CD4-positive, alpha-beta T cell treated with Interleukin-6 at 100 ng/mL for 8 hours (primary cell): ENCODE results near the gene AMOTL2.

Experiments
- DNase-seq: peaks from one replicate; pipeline ENCODE4 v3.0.0-alpha.2; 2020; ENCODE audit warnings: mixed read lengths, low spot score

Gene AMOTL2

DNA sequence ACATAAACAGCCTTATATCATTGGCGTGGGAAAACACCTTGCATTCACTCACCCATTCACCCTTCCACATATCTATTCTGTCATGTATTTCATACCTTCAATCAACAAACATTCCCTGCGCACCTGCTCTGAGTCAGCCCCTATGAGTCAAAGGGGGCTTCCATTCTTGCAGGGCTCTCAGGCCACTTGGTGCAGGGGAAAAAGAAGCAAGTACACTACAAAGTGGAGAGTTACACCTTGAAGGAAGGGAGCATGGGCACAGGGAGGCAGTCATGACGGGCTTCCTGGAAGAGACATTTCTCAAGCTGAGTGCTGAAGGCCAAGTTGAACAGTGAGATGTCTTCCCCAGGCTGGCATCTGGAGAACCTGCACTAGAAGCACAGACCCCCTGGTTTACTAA lies 4.6 kb upstream of the AMOTL2 start:
- no peak for DNase-seq

DNA sequence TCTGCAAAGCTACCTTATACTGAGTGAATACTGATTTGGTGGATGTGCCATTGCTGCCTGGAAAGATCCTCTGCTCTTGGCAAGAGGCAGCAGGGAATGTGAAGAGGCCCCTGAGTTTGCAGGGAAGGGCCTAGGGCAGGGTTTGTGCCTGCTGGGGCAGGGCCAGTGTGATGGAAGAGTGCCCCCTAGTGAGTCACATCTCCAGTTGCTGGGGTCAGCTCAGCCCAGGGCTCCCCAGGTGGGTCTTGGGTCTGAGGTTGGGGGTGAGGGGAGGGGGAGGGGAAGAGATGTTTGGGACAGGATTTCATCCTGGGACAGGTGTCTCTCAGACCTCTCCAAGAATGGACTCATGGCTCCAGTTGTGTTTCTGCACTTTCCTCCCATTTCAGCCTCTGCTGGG lies 4.1 kb upstream of the AMOTL2 start:
- peak; percentile 29 for DNase-seq

DNA sequence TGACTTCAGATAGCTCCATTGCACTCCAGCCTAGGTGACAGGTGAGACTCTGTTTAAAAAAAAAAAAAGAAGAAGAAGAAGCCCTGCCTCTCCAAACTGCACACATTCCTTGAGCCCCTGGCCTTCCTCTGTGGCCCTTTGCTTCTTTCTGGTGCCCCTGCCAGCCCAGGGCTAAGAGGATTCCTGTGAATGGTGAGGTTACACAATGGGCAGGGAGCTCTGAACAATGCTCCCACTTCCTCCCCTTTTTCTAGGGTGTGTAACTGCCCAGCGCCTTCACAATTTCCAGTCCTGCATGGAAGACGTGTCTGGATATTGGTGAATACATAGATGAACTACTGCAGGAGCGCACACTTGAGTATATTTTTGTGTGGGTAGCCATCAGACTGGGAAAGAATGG lies 3.6 kb upstream of the AMOTL2 start:
- no peak for DNase-seq

DNA sequence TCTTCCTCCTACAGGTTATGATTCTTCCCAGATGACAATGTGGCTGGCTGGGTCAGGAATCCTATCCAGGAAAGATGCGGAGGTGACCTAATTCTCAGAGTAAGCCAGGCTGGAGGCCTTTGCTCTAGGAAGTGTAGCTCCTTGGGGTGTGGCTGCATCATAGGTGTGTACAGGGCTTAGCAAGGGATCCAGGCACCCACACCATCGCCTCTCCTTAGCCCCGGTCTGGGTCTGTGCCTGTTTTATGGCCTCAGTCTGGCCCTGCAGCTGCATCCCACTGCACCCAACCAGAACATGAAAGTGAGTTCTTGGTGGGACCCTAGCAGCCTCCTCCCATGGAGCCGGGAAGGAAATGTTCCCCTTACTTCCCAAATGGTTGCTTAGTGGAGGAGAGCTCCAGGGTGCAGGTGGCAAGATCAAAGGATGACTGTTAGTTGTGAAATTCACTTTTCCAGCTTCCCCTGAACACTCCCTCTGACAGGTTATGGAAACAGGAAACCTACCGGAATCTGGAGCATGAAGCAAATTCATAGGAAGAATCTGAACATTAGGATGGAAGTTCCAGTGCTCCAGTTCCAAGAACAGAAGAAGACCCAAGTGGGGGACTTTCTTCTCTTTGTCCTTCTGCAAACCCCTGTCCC lies 2.7 kb upstream of the AMOTL2 start:
- DNase-seq: no peak

DNA sequence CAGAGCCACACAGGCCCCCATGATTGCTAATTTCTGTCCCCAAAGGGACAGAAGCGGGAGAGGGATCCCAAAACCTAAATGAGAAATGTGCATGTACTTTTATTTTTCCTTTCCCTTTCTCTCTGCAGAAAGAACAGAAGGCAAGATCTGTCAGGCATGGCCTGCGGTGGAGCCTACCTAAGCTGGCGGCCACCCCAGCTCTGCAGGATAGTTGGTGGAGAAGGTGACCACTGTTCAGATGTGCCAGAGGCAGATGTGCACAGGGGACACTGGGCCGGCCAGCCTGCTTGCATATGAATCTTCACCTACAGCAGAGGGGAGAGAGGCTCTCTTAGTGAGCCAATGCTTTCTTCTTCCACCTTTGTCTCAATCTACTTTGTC lies 2.1 kb upstream of the AMOTL2 start:
- DNase-seq: no peak

DNA sequence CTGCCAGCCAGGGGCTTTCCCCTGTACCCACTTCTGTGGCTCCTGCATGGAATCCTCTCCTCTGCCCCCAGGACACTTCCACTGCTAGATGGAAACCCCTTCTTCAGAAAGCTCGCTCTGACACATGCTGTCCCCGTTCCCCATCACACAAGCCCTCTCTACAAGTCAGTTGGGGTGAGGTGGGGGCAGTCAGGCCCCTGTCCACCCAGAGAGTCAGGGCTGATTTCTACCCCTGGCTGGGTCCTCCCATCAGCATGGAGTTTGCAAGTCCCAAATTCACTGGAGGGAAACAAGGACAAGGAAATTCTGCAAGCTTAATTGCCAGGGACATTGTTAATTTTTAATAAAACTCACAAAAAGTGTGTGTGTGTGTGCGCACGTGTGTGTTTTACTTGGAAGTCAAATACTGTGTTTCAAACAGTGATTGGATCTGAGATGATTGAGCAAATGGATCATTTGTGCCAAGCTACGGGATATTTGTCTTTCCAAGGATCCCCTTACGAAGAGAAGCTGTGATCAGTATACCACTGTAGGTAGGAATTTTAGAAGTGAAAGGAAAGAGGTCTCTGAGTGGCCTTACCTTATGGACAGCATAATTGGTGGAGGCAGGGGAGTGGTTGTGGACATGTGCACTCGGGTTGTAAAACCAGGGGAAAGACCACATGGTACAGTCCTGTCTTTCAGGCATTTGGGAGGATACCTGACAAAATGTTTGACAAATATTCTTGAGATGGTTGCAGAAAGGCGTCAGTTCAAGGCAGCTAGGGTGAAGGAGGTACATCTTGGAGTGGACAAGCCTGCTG lies 1.5 kb upstream of the AMOTL2 start:
- DNase-seq: no peak

DNA sequence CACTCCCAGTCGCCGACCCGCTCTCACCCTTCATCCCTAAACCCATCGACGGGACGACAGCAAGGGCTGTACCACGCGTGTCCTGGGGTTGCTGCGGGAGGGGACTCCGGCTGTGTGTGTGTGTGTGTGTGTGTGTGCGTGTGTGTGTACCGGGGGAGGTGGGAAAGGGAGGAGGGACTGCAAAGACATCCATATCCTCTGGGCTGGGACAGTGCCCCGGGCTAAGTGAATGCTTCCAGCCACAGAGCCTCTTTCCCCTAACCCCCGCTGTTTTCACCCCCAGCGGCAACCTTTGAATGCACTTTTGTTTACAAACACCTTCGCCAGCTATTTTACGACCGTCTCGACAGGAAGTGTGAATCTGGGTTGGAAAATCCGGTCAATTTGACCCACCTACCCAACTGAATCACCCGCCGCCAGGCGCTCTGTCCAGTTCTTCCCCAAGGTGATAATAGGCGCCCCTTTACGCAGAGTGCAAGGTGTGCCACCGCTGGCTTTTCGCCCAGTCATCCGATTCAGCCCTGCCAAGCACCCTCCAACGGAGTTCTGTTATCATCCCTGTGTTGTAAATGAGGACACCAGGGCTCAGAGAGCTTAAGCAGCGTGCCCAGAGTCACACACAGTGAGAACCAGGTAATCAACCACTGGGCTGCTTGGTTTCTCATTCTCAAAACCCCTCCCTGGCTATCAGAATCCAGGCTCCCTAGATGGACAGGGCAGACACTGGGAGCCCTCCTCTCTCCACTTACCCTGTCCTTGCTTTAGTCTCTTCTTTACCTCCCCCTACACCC lies 739 bp upstream of the AMOTL2 start:
- no peak for DNase-seq

DNA sequence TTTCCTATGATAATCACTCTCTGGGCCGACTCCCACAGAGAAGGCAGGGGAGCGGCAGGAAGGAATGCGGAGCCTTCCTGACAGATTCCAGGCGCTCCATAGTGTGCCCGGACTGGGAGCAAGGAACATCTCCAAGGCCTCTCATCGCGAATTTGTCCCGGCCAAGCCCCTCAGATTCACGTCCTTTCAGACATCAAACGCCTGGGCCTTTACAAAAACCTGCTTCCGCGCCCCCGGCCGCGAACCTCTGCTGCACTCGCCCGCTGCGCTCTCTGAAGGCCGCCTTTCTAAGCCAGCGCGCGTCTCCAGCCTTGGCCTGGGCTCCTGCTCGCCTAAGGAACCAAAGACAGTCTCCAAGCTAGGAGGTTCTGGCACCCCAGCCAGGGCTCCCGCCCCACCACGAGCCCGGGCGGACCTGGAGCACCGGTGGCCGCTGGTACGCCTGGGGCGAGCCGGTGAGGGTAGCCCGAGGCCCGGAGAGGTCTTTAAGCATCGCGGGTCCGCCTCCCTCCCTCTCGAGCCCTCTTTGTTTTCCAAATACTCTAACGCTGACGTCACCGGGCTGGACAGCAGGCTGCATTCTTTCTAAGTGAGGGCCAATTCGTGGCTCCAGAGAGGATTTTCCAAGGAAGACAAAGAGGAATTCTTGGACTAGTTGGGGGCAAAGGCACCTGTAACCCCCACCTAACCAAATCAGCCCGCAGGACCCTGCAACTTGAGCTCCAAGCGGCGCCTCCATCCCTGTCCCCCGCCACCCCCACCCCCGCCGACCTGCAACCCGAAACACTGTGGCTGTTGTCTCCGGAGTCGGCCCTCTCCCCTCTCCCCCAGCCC lies 759 bp downstream of the AMOTL2 start:
- DNase-seq: no peak

DNA sequence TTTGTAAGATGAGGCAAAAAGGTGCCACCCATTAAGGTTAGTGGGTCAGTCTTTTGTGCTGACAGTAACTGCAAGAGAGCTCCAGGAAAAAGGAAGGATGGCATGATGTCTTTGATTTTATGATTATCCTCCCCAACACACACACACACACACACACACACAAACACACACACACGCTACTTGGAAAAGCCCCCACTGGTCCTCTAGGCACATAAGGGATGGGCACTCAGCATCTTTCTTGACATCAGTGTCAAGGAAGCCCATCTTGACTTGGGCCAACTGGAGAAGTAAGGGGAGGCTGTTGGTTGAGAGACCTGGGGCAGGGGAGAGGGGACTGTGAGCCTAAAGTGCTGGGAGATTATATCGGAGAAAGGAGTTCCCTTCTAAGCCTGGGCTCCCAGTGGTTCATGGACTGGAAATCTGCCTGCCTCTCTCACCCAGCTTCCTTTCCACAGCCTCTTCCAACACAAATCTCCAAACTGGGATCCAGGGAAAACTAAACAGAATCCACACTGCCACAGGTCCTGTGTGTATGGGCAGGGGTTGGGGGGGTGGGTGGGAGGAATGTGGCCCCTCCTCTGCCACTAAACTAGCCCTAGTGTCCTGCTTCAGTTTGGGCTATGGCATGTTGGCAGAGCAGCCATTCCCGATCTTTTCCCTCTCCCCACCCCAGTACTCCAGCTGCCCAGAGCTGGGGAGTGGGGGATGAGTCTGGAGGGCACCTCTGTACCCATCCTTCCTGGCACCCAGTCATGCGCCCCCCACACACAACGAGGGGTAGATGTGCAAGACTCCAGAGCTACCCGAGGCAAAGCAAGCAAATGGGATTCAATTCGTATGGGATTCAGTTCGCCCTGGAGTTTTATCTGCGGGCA lies 1.6 kb downstream of the AMOTL2 start:
- DNase-seq: no peak

DNA sequence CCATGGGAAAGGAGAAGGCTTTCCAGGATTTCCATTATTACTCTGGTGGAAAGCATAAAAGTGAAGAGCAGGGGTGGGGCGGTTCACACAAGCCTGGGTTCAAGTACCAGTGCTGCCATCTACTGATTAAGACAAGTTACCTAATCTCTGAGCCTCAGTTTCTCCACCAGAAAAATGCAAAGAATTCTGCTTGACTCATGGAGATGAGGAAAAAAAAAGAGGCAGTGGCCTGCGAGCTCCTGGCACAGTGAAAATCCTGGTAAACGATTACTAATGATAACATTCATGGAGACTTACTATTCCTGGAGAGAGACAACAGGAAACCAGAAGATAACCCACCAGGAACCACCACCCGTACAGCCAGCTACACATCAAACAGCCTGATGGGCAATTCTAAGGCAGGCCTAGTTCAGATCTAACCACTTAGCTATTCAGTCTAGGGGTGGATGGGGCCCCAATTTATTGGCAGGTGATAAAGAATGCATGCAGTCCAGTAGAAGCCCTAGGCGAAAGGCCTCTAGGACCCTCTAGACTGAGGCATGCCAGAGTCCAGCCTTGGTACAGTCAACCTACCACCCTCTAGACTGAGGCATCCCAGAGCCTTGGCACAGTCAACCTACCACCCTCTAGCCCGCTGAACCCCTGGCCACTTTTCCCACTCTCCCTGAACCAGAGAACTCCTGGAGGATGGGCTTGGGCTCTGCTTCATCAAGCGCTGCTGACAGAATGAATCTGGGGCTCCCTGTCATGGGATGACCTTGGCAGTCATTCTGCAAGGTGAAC lies 2.5 kb downstream of the AMOTL2 start:
- DNase-seq: no peak

DNA sequence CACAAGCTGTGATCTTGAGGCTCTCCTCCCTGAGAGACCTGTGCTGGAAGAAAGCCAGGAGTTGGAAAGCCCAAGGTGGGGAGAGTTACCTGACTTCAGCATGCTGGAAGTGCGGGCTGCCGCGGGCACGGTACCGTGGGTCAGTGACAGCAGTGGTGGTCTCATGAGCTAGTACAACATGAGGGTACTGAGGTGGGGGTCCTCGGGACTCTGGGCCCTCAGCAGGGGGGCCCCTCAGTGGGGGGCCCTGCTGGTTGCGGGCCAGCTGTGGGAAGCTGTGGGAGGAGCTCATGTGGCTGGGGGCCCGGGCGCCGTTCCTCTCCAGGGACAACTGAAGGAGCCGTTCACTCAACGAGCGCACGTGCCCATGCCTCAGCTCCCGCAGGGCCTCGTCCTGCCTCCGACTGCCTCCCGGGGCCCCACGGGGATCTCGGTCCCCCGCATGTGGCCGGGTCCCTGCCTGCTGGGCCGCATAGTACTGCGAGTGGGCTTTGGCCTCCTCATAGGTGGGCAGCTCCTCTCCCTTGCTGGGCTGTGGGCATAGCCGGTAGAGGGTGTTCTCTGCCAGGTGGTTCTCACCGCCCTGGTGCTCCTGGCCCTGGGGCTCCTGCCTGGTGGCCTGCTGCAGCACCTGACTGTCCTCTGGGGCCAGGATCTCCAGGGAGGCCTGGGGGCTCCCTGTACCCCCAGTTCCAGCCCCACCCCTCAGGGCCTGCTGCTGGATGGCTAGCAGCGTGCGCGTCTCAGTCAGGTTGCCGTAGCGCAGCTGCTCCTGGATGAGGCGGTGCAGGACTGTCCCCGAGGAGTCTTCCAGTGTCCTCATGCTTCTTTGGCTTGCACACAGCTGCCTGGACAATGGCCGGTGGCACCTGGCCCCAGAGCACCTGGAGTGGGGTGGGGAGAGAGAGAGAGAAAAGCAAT lies 3.4 kb downstream of the AMOTL2 start:
- no peak for DNase-seq

DNA sequence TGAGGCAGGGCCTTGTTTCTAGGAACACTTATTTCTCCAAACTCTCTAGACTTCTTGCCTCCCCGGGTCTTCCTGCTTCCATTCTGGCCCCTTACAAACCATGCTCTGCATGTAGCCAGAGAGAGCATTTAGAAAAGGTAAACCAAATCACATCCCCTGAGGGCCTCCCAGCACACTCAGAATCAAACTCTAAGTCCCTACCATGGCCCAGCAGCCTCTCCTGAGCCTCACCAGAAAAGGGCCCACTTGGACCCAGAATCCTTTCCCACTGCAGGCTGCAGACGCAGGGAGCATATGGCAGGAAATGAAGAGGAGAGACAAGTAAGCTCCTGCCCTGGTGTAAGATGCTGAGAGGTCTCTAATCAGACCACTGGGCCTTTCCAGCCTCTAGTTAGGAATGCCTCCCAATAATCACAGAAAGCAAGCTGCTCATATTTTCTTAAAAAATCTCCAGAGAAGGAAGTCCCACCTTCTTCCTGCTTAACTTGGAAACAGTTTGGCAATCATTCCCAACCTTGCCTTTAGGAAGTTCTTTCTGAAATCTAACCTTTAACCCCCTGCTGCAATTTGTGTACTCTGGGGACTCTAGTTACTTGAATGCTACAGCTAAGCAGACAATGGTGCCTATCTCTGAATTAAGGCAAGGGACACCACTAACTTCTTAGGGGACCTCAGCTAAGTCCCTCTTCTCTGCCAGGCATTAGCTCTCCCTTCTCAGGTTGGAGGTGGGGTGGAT lies 4.2 kb downstream of the AMOTL2 start:
- no peak for DNase-seq

DNA sequence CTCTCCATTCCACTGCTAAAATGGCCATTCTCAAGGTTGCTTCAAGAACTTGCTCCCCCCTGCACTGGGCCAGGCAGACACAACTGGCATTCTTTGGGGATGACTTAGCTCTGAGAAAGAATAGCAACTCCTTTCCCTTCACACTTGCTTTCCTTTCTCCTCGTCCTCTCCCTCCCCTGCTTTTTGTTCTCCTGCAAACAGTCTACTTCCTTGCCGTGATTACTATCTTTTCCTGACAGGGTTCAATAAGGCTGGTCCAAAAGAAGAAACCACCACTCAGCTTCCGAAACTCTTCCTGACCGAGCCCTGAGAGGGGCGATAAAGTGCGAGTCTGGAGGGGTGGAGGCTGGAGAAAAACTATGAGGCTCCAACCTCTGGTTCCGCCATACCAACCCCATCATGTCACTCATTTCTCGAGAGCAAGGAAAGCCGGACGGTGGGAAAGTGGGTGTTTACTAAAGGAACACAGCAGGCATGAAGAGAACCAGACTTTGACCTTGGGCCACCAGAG lies 5.0 kb downstream of the AMOTL2 start:
- DNase-seq: no peak

DNA sequence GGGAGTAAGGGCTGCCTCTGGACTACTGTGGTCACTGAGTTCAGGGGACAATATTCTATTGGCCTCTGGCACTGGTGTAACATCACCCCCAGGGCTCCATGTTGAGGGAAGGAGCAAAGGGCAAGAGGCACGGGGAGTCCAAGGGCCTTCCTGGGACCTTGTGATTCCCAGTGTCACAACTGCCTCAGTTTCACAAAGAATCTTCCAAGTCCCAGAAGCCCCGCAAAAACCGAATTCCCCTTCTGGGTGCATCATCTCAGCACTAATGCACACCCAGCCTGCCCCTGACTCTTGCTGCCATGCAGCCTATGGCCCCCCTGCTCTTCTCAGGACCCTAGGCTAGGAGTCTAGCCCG lies 5.5 kb downstream of the AMOTL2 start:
- DNase-seq: no peak

DNA sequence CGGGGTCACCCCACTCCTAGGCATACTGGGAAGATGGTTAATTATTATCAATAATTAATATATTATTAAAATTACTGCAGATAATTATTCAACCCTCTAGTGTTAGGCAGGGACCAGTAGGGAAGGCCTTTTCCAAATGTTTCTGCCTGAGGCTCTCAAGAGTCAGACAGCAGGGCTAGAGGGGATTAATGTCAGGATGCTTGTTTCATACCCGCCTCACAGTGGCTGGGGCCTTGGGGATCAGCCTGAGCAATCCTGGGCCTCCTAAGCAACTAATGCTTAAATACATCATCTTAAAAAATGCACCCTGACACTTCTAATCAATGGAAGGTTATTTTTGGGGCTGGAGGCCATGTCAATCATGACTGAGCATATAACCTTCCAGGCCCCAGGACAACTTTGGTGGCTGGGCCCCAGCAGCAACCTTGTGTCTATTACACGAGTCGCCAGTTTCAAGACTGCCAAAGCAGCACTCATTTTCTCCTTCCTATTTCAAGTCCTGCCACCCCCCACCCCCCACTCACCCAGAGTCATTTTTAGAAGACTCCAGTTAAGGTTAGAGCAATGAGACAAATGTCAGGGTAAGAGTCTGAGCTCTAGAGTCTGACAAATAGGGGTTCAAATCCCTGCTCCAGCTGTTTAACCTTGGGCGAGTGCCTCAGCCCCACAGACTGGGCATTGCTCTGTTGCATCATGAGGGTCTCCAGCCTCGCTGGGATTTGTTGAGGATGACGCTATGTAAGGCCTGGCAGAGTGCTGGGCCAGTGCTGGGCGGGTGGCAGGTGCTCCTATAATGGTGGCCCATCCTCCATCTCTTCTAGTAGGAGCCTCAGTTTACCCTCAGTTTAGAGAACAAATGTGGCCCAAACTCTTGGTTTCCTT lies 6.1 kb downstream of the AMOTL2 start:
- DNase-seq: no peak

DNA sequence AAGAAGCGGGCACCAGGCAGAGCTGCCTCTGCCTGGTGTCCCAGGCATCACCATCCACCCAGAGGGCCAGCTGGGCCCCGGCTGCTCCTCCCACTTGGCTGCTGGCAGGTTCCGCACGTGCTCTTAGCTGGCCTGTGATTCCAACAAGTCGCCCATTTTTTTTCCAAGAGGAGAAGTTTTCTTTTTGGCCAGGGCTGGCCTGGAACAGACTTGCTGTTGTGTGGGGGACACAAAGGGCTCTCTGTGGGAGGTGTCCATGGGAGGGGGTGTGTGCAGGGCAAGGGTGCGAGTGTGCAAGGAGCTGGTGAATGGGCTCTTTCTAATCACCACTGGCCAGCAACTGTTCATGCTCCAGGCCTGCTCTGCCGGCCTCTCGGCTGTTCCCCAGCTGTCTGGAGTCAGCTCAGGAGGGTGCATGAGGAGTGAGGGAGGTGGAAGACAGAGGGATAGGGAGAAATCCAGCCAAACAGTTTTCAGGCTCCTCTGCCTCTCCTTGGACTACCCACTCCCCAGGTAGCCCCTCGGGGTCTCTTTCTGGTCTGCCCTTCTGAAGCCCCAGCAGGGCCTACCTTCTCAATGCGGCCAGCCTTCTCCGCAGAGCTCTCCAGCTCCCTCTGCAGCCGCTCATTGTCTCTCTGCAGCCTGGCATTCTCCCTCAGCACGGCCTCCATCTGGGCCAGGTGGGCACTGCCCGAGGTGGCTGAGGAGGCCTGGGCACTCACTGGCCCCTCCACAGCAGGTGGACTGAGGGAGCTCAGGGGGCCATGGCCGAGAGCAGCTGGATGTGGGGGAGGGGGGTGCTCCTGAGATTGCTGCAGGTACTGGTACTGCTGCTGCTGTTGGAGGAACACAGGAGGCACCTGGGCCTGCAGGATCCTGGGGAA lies 7.1 kb downstream of the AMOTL2 start:
- no peak for DNase-seq
